GM23338 (cell line): ENCODE results near the gene C1orf210. TPM values are rescaled to one million over a fixed set of nuclear protein-coding genes. Genes with fewer than 3 reads are reported as not detected.

Experiments
- ATAC-seq: fragments of 200-7000 bp; cut with Tn5 transposase; 3 replicates; pipeline ENCODE4 v1.9.1; 2020
- DNase-seq: peaks from one replicate; pipeline ENCODE4 v3.0.0-alpha.2; 2015; ENCODE audit warnings: low spot score
- H2AFZ ChIP-seq: fragments of 200-600 bp; sonication (generic); 2 replicates; pipeline ENCODE4 v1.8.0; 2016; ENCODE audit warnings: antibody characterized with exemption, mild to moderate bottlenecking, moderate library complexity
- H3F3A ChIP-seq: fragments of 200-600 bp; sonication (generic); replicated peaks from 2 replicates; pipeline ENCODE4 v1.8.0; 2017; ENCODE audit warnings: antibody characterized with exemption, mixed run types, low read depth
- H3K27ac ChIP-seq: fragments of 200-600 bp; sonication (generic); 2 replicates; pipeline ENCODE4 v1.6.1; 2016; ENCODE audit warnings: low read depth
- H3K27me3 ChIP-seq: fragments of 200-600 bp; sonication (generic); 2 replicates; pipeline ENCODE4 v1.8.0; 2016; ENCODE audit warnings: mild to moderate bottlenecking, mixed run types, moderate library complexity; ENCODE audit not compliant: insufficient read depth
- H3K36me3 ChIP-seq: fragments of 200-600 bp; sonication (generic); 2 replicates; pipeline ENCODE4 v1.8.0; 2016; ENCODE audit warnings: mild to moderate bottlenecking; ENCODE audit not compliant: insufficient read depth
- H3K4me1 ChIP-seq: fragments of 200-600 bp; sonication (generic); 2 replicates; pipeline ENCODE4 v1.8.0; 2016; ENCODE audit warnings: mild to moderate bottlenecking, moderate library complexity; ENCODE audit not compliant: insufficient read depth
- H3K4me2 ChIP-seq: fragments of 200-600 bp; sonication (generic); 2 replicates; pipeline ENCODE4 v1.7.1; 2017; ENCODE audit warnings: mixed run types
- H3K4me3 ChIP-seq: fragments of 200-600 bp; sonication (generic); 2 replicates; pipeline ENCODE4 v1.6.1; 2016; ENCODE audit warnings: mixed run types
- H3K79me2 ChIP-seq: fragments of 200-600 bp; sonication (generic); replicated peaks from 2 replicates; pipeline ENCODE4 v1.8.0; 2017; ENCODE audit warnings: mild to moderate bottlenecking; ENCODE audit not compliant: insufficient read depth
- H3K9me2 ChIP-seq: fragments of 200-600 bp; sonication (generic); 2 replicates; pipeline ENCODE4 v1.8.0; 2017; ENCODE audit not compliant: insufficient read depth
- H4K20me1 ChIP-seq: fragments of 200-600 bp; sonication (generic); replicated peaks from 2 replicates; pipeline ENCODE4 v1.8.0; 2017; ENCODE audit warnings: mild to moderate bottlenecking; ENCODE audit not compliant: insufficient read depth
- H3K27ac Mint-ChIP-seq: 2 replicates; pipeline ENCODE4 v1.8.0; 2020; ENCODE audit warnings: inconsistent platforms, mild to moderate bottlenecking, moderate library complexity, mixed read lengths
- H3K27me3 Mint-ChIP-seq: 3 replicates; pipeline ENCODE4 v1.8.0; 2022; ENCODE audit warnings: low read depth, mild to moderate bottlenecking, moderate library complexity, mixed read lengths, inconsistent platforms; ENCODE audit not compliant: insufficient read depth, poor library complexity
- H3K36me3 Mint-ChIP-seq: 3 replicates; pipeline ENCODE4 v1.8.0; 2021; ENCODE audit warnings: low read depth, mild to moderate bottlenecking, inconsistent platforms, moderate library complexity, mixed read lengths
- H3K4me1 Mint-ChIP-seq: 3 replicates; pipeline ENCODE4 v1.8.0; 2020; ENCODE audit warnings: mild to moderate bottlenecking, inconsistent platforms, mixed read lengths
- H3K4me3 Mint-ChIP-seq: 3 replicates; pipeline ENCODE4 v1.8.0; 2021; ENCODE audit warnings: moderate library complexity, mild to moderate bottlenecking, inconsistent platforms, mixed read lengths
- H3K9me3 Mint-ChIP-seq: 3 replicates; pipeline ENCODE4 v1.8.0; 2020; ENCODE audit warnings: moderate library complexity, mild to moderate bottlenecking, inconsistent platforms, mixed read lengths
- CREB1 ChIP-seq: fragments of 250-450 bp; sonication (Bioruptor Pico); IDR thresholded peaks from 2 replicates; pipeline ENCODE4 v1.5.0; 2020; ENCODE audit warnings: low read depth, mild to moderate bottlenecking, moderate library complexity
- CTCF ChIP-seq, 2 experiments: fragments of 200-600 bp in 1 of 2; sonication (generic) in 1 of 2; conservative IDR thresholded peaks; 2 replicates each; pipeline versions ENCODE4 v1.5.1 to v1.6.1; 2016 to 2017; ENCODE audit warnings: antibody characterized with exemption in 2 of 2, low read depth in 2 of 2, mild to moderate bottlenecking in 2 of 2, moderate library complexity in 1 of 2
- ETS1 ChIP-seq: IDR thresholded peaks from 2 replicates; pipeline ENCODE4 v1.6.1; 2016; ENCODE audit warnings: antibody characterized with exemption
- EZH2 ChIP-seq: fragments of 200-600 bp; sonication (generic); IDR thresholded peaks from one replicate; pipeline ENCODE4 v1.8.0; 2017; ENCODE audit warnings: antibody characterized with exemption, mild to moderate bottlenecking, low read depth; ENCODE audit not compliant: unreplicated experiment
- EZH2phosphoT487 ChIP-seq: fragments of 200-600 bp; sonication (generic); IDR thresholded peaks from one replicate; pipeline ENCODE4 v1.8.1; 2018; ENCODE audit warnings: antibody characterized with exemption; ENCODE audit not compliant: unreplicated experiment
- JUNB ChIP-seq: IDR thresholded peaks from one replicate; pipeline ENCODE4 v1.6.1; 2016; ENCODE audit warnings: antibody characterized with exemption; ENCODE audit not compliant: unreplicated experiment
- NANOG ChIP-seq: IDR thresholded peaks from 2 replicates; pipeline ENCODE4 v1.6.1; 2016; ENCODE audit warnings: antibody characterized with exemption, borderline replicate concordance
- POLR2AphosphoS5 ChIP-seq: IDR thresholded peaks from 2 replicates; pipeline ENCODE4 v1.6.1; 2016; ENCODE audit warnings: antibody characterized with exemption, low read depth
- STAT1 ChIP-seq: IDR thresholded peaks from one replicate; pipeline ENCODE4 v1.6.1; 2016; ENCODE audit warnings: antibody characterized with exemption; ENCODE audit not compliant: unreplicated experiment
- ZNF114 ChIP-seq: fragments of 250-450 bp; sonication (Bioruptor Pico); IDR thresholded peaks from 2 replicates; pipeline ENCODE4 v1.5.0; 2020; ENCODE audit warnings: mild to moderate bottlenecking, moderate library complexity
- ZNF331 ChIP-seq: fragments of 250-450 bp; sonication (Bioruptor Pico); IDR thresholded peaks from 2 replicates; pipeline ENCODE4 v1.5.0; 2020; ENCODE audit warnings: low read depth, mild to moderate bottlenecking, moderate library complexity
- polyA plus RNA-seq: library from polyadenylated mRNA; unstranded; fragments of >200 nt; fragmentation: Nextera tagmentation; extraction: Ambion mirVana; gene quantifications from 2 replicates; pipeline ENCODE4 v1.2.1, GENCODE V29; 2016
- total RNA-seq: library from RNA; depleted of rRNA; stranded (reverse); fragments of >200 nt; shearing (Covaris generic); gene quantifications from 2 replicates; pipeline ENCODE4 v1.2.3, GENCODE V29; 2014
- TF ChIP-seq, protein P1 (sequence below): IDR thresholded peaks from one replicate; pipeline ENCODE4 v1.6.1; 2018; ENCODE audit warnings: antibody characterized with exemption; ENCODE audit not compliant: unreplicated experiment

C1orf210 gene
- total and polyA plus RNA-seq, 2 experiments from 2014 or later, result 10.3 to 17.1 TPM

DNA sequence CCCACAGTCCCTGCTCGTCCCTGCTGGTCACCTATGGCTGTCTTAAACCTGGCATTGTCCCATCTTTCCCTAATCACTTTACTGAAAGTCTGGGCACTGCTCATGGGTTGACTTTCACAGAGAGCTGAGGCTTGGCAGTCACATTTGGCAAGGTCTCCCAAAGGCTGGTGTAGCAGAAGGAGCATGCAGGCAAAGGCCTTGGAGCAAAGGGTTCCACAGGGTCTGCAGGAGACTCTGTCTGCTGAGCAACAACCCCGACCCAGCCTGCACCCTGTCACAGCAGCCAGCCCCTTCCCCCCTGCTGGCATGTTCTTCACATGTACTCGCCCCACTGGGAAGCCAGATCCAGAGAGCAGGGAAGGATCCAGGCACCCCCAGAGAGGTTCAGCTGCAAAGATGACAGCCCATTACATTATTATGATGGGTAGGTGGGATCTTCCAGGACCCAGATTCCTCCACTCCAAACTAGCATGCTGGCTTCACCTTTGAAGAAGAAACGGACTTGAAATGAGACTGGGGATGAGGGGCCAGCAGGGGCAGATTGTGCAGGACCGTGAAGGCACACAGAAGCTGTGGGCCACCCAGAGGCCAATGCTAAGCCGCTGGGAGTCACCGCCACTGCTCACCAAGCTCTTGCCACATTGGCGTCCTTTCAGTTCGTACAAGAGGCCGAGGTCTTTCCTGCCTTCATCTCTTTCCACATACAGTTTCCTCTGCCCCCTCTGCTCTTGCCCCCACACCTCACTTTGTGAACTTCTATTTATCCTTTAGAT is 29.8 kb downstream of the C1orf210 start (continued):
- TF ChIP-seq ZNF331 (CRISPR knock-in tag) (no peak), CREB1 (CRISPR knock-in tag) (no peak), ETS1 (no peak), CTCF (conservative IDR thresholded peaks at IDR 0.05; ENCODE audit: low read depth in 2 of 2) (no peak), EZH2 (no peak), JUNB (no peak), EZH2phosphoT487 (no peak), ZNF114 (CRISPR knock-in tag) (no peak), STAT1 (no peak), POLR2AphosphoS5 (no peak), NANOG (no peak)
- TF ChIP-seq, protein P1, sequence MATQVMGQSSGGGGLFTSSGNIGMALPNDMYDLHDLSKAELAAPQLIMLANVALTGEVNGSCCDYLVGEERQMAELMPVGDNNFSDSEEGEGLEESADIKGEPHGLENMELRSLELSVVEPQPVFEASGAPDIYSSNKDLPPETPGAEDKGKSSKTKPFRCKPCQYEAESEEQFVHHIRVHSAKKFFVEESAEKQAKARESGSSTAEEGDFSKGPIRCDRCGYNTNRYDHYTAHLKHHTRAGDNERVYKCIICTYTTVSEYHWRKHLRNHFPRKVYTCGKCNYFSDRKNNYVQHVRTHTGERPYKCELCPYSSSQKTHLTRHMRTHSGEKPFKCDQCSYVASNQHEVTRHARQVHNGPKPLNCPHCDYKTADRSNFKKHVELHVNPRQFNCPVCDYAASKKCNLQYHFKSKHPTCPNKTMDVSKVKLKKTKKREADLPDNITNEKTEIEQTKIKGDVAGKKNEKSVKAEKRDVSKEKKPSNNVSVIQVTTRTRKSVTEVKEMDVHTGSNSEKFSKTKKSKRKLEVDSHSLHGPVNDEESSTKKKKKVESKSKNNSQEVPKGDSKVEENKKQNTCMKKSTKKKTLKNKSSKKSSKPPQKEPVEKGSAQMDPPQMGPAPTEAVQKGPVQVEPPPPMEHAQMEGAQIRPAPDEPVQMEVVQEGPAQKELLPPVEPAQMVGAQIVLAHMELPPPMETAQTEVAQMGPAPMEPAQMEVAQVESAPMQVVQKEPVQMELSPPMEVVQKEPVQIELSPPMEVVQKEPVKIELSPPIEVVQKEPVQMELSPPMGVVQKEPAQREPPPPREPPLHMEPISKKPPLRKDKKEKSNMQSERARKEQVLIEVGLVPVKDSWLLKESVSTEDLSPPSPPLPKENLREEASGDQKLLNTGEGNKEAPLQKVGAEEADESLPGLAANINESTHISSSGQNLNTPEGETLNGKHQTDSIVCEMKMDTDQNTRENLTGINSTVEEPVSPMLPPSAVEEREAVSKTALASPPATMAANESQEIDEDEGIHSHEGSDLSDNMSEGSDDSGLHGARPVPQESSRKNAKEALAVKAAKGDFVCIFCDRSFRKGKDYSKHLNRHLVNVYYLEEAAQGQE, result no peak

GRCh38 chr1:43253876-43254275 is 31.5 kb downstream of the C1orf210 start:
- no peaks in the 10 kb centered on the region for H3K79me2 ChIP-seq
- no peak overlapping the region for H3K4me3 Mint-ChIP-seq
- no peaks in the 10 kb centered on the region for H3F3A ChIP-seq
- no peaks in the 10 kb centered on the region for H3K4me1 ChIP-seq
- ATAC-seq, result no peak
- no peaks in the 10 kb centered on the region for H3K27me3 Mint-ChIP-seq
- no peak overlapping the region for H3K27ac ChIP-seq
- H4K20me1 ChIP-seq, result no peaks in the 10 kb centered on the region
- DNase-seq, result no peak
- H3K27ac Mint-ChIP-seq, result no peak overlapping the region
- H3K4me3 ChIP-seq, result no peak overlapping the region
- H3K36me3 ChIP-seq, result no peaks in the 10 kb centered on the region; the same call in 1 of the 2 replicates
- no peak overlapping the region for H3K4me2 ChIP-seq
- peaks cover 65% of the 10 kb centered on the region for H3K9me3 Mint-ChIP-seq
- no peaks in the 10 kb centered on the region for H3K4me1 Mint-ChIP-seq
- H3K27me3 ChIP-seq, result no peaks in the 10 kb centered on the region
- no peak overlapping the region for H2AFZ ChIP-seq
- peaks cover 32% of the 10 kb centered on the region for H3K36me3 Mint-ChIP-seq
- H3K9me2 ChIP-seq, result peaks cover 4% of the 10 kb centered on the region; the same call in 1 of the 2 replicates
- TF ChIP-seq POLR2AphosphoS5, result no peak
- TF ChIP-seq EZH2phosphoT487, result no peak
- no peak for TF ChIP-seq STAT1
- no peak for TF ChIP-seq EZH2
- no peak for TF ChIP-seq NANOG
- TF ChIP-seq ETS1, result no peak
- no peak for TF ChIP-seq ZNF114 (CRISPR knock-in tag)
- no peak for TF ChIP-seq CREB1 (CRISPR knock-in tag)
- TF ChIP-seq CTCF (conservative IDR thresholded peaks at IDR 0.05; ENCODE audit: low read depth in 2 of 2), result no peak
- TF ChIP-seq ZNF331 (CRISPR knock-in tag), result no peak
